H1 (cell line): ENCODE results near the gene PGD. TPM values are rescaled to one million over a fixed set of nuclear protein-coding genes. Genes with fewer than 3 reads are reported as not detected.

Experiments used
- KDM4A ChIP-seq: IDR thresholded peaks from one replicate; pipeline ENCODE4 v1.7.1; 2012; ENCODE audit warnings: low read depth, mild to moderate bottlenecking, moderate library complexity, low read length, inconsistent platforms; ENCODE audit not compliant: severe bottlenecking
- POLR2AphosphoS5 ChIP-seq: IDR thresholded peaks from 2 replicates; pipeline ENCODE4 v1.6.1; 2011; ENCODE audit warnings: low read depth, low read length
- RAD21 ChIP-seq, 2 experiments: IDR thresholded peaks in 1 of 2; conservative IDR thresholded peaks in 1 of 2; 2 replicates each; pipeline ENCODE4 v1.6.1; 2011; ENCODE audit warnings: low read depth in 2 of 2, low read length in 2 of 2, improper control_type of control experiment in 1 of 2, inconsistent platforms in 1 of 2, mild to moderate bottlenecking in 1 of 2, moderate library complexity in 1 of 2
- ZNF274 ChIP-seq: IDR thresholded peaks from 2 replicates; pipeline ENCODE4 v1.7.0; 2012; ENCODE audit warnings: low read length, borderline replicate concordance; ENCODE audit errors: extremely low read depth
- polyA plus RNA-seq, 7 experiments: library from polyadenylated mRNA; depleted of rRNA in 3 of 7; stranded (reverse) in 5 of 7; unstranded in 2 of 7; fragments of >200 nt in 5 of 7; fragments of 200-250 nt in 2 of 7; gene quantifications; 1 replicate in 5 of 7; 2 replicates in 1 of 7; 4 replicates in 1 of 7; pipeline versions ENCODE4 v1.2.1 to v1.2.3, GENCODE V29; 2011 to 2013; ENCODE audit warnings: missing spikeins in 2 of 7, mixed read lengths in 2 of 7
- total RNA-seq: library from RNA; stranded (reverse); fragmentation: NEBNext Ultra II Directional; extraction: Animal tissue kit (Norgen Biotek cat#: 25700); gene quantifications from 2 replicates; pipeline ENCODE4 v1.2.1, GENCODE V29; 2021

Gene PGD
- total and polyA plus RNA-seq, 2 of the 8 experiments (the other 6 are each of a cell fraction or from before 2014, with no cell fraction given) = 191 to 331 TPM

GRCh38 chr1:10440794-10441193 is 41.9 kb downstream of the PGD start (continued):
- no peak for TF ChIP-seq KDM4A
- TF ChIP-seq ZNF274 = no peak
- no peak for TF ChIP-seq RAD21 (IDR thresholded peaks at IDR 0.05 in 1 of 2, conservative IDR thresholded peaks at IDR 0.05 in 1 of 2; ENCODE audit: low read depth in 2 of 2, low read length in 2 of 2)
- TF ChIP-seq POLR2AphosphoS5 = no peak
